ENCODE results near the gene TPRG1.

DNA sequence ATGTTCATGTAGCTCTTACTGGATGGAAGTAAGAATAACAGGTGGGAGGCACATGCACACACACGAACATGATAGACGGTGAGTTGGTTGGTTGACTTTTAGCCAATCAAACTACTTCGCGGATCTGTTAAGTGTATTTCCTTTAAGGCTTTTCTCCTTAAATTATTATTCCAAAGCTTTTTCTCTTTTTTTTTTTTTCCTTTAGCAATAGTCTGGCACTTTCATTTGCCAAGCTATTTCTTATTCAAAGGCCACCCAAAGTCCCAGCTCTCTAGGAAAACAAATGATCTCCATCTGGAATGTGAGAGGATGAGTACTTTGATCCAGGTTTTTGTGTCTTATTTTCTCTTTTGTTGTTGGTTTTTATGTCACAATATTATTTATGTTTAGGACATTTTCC lies 141.1 kb downstream of the TPRG1 start:
- TF ChIP-seq, protein P1, sequence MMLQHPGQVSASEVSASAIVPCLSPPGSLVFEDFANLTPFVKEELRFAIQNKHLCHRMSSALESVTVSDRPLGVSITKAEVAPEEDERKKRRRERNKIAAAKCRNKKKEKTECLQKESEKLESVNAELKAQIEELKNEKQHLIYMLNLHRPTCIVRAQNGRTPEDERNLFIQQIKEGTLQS (IDR thresholded peaks at IDR 0.05), result no peak
- TF ChIP-seq, protein P2, sequence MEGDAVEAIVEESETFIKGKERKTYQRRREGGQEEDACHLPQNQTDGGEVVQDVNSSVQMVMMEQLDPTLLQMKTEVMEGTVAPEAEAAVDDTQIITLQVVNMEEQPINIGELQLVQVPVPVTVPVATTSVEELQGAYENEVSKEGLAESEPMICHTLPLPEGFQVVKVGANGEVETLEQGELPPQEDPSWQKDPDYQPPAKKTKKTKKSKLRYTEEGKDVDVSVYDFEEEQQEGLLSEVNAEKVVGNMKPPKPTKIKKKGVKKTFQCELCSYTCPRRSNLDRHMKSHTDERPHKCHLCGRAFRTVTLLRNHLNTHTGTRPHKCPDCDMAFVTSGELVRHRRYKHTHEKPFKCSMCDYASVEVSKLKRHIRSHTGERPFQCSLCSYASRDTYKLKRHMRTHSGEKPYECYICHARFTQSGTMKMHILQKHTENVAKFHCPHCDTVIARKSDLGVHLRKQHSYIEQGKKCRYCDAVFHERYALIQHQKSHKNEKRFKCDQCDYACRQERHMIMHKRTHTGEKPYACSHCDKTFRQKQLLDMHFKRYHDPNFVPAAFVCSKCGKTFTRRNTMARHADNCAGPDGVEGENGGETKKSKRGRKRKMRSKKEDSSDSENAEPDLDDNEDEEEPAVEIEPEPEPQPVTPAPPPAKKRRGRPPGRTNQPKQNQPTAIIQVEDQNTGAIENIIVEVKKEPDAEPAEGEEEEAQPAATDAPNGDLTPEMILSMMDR (IDR thresholded peaks at IDR 0.05; ENCODE audit: low read depth, low read length, missing input control), result no peak
- TF ChIP-seq MAX (IDR thresholded peaks at IDR 0.05), result no peak
- TF ChIP-seq, protein P3, sequence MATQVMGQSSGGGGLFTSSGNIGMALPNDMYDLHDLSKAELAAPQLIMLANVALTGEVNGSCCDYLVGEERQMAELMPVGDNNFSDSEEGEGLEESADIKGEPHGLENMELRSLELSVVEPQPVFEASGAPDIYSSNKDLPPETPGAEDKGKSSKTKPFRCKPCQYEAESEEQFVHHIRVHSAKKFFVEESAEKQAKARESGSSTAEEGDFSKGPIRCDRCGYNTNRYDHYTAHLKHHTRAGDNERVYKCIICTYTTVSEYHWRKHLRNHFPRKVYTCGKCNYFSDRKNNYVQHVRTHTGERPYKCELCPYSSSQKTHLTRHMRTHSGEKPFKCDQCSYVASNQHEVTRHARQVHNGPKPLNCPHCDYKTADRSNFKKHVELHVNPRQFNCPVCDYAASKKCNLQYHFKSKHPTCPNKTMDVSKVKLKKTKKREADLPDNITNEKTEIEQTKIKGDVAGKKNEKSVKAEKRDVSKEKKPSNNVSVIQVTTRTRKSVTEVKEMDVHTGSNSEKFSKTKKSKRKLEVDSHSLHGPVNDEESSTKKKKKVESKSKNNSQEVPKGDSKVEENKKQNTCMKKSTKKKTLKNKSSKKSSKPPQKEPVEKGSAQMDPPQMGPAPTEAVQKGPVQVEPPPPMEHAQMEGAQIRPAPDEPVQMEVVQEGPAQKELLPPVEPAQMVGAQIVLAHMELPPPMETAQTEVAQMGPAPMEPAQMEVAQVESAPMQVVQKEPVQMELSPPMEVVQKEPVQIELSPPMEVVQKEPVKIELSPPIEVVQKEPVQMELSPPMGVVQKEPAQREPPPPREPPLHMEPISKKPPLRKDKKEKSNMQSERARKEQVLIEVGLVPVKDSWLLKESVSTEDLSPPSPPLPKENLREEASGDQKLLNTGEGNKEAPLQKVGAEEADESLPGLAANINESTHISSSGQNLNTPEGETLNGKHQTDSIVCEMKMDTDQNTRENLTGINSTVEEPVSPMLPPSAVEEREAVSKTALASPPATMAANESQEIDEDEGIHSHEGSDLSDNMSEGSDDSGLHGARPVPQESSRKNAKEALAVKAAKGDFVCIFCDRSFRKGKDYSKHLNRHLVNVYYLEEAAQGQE (IDR thresholded peaks at IDR 0.05), result no peak

Measured in liver (tissue), 3 donors.